BJ (cell line): ENCODE data around the gene AIFM2. TPM values are rescaled to one million over a fixed set of nuclear protein-coding genes. Genes with fewer than 3 reads are reported as not detected.

Source experiments
- CTCF ChIA-PET: fragments of 350-600 bp; formaldehyde crosslinking; extraction: SDS; loops from one replicate; lab custom pipeline; 2021; ENCODE audit warnings: antibody characterized with exemption, inconsistent platforms; lab: Yijun Ruan, JAX
- POLR2A ChIA-PET: fragments of 300-600 bp; sonication (Branson Sonifier 250); formaldehyde crosslinking; extraction: SDS; loops from one replicate; lab custom pipeline; 2021; ENCODE audit warnings: antibody characterized with exemption; lab: Charles Lee
- DNase-seq: peaks from one replicate; pipeline ENCODE4 v3.0.0-alpha.2; 2011; ENCODE audit warnings: low read depth
- H3K27me3 ChIP-seq: 2 replicates; pipeline ENCODE4 v1.6.0; 2011; ENCODE audit warnings: low read length; ENCODE audit not compliant: control insufficient read depth, insufficient read depth
- H3K36me3 ChIP-seq: 2 replicates; pipeline ENCODE4 v1.5.1; 2011; ENCODE audit warnings: low read length; ENCODE audit not compliant: control insufficient read depth, insufficient read depth
- H3K4me3 ChIP-seq: 2 replicates; pipeline ENCODE4 v1.5.1; 2011; ENCODE audit warnings: low read depth, mild to moderate bottlenecking, control low read depth, low read length
- polyA plus RNA-seq: library from polyadenylated mRNA; depleted of rRNA; stranded (reverse); fragments of >200 nt; gene quantifications from 2 replicates; pipeline ENCODE4 v1.2.3, GENCODE V29; 2011
- TF ChIP-seq, protein P1 (sequence below): IDR thresholded peaks from 2 replicates; pipeline ENCODE4 v1.5.1; 2011; ENCODE audit warnings: low read depth, mild to moderate bottlenecking, control low read depth, inconsistent platforms, low read length, moderate library complexity; ENCODE audit not compliant: insufficient read depth

The AIFM2 gene
- polyA plus RNA-seq, 1 experiment = 18.4 TPM

GRCh38 chr10:70122742-70123141 is 9.9 kb downstream of the AIFM2 start:
- peaks cover 28% of the 10 kb centered on the region for H3K36me3 ChIP-seq
- CTCF ChIA-PET = interaction anchor here (0.6 to 1.5 kb wide), 3 partner anchors 22 to 151 kb away, joined by 3 read pairs; no protein-coding TSS in a partner anchor
- POLR2A ChIA-PET = no interaction called here

DNA sequence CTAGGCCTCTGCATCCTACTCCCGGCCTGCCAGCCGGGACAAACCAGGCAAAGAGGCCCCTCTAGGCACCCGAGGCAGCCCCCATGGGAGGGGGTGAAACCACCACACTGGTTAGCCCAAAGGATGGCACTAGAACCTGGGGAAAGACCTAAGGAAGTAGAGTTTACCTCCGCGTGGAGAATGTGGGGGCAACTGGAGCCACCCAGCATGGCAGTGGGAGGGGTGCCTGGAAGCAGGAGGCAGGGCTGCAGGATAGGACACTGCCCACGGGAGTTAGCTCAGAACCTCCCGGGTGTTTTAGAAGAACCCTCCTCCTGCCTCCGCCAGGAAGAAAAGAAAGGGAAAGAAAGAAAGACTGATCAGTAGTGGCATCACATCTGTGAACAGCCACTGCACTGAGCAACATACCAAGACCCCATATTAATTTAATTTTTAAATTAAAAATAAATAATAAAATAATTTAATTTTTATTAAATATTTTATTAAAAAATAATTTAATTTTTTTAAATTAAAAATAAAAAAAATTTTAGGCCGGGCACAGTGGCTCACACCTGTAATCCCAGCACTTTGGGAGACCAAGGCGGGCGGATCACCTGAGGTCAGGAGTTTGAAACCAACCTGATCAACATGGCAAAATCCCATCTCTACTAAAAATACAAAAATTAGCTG is 11.2 kb downstream of the AIFM2 start:
- CTCF ChIA-PET = interaction anchor here (1.5 to 9.3 kb wide), 2 partner anchors 21 to 23 kb away, joined by 3 to 172 read pairs; no protein-coding TSS in a partner anchor
- TF ChIP-seq, protein P1, sequence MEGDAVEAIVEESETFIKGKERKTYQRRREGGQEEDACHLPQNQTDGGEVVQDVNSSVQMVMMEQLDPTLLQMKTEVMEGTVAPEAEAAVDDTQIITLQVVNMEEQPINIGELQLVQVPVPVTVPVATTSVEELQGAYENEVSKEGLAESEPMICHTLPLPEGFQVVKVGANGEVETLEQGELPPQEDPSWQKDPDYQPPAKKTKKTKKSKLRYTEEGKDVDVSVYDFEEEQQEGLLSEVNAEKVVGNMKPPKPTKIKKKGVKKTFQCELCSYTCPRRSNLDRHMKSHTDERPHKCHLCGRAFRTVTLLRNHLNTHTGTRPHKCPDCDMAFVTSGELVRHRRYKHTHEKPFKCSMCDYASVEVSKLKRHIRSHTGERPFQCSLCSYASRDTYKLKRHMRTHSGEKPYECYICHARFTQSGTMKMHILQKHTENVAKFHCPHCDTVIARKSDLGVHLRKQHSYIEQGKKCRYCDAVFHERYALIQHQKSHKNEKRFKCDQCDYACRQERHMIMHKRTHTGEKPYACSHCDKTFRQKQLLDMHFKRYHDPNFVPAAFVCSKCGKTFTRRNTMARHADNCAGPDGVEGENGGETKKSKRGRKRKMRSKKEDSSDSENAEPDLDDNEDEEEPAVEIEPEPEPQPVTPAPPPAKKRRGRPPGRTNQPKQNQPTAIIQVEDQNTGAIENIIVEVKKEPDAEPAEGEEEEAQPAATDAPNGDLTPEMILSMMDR = no peak
- POLR2A ChIA-PET = no interaction called here
- Histone ChIP-seq H3K36me3 (peaks cover 33% of the 10 kb centered on the region), H3K27me3 (no peaks in the 10 kb centered on the region), H3K4me3 (no peak overlapping the region)
- DNase-seq = no peak

More at GRCh38 chr10:70122742-70123141, 9.9 kb downstream of the AIFM2 start:
- TF ChIP-seq, protein P1 = no peak
- no peak for DNase-seq
- no peak overlapping the region for H3K4me3 ChIP-seq
- no peaks in the 10 kb centered on the region for H3K27me3 ChIP-seq

GRCh38 chr10:70120417-70120816 is 12.2 kb downstream of the AIFM2 start:
- Histone ChIP-seq H3K27me3 (no peaks in the 10 kb centered on the region), H3K4me3 (no peak overlapping the region), H3K36me3 (peaks cover 35% of the 10 kb centered on the region)
- ChIA-PET CTCF (interaction anchor here (9.3 kb wide), 1 partner anchor 20 kb away, joined by 172 read pairs; no protein-coding TSS in a partner anchor), POLR2A (no interaction called here)
- no peak for DNase-seq
- TF ChIP-seq, protein P1 = no peak

DNA sequence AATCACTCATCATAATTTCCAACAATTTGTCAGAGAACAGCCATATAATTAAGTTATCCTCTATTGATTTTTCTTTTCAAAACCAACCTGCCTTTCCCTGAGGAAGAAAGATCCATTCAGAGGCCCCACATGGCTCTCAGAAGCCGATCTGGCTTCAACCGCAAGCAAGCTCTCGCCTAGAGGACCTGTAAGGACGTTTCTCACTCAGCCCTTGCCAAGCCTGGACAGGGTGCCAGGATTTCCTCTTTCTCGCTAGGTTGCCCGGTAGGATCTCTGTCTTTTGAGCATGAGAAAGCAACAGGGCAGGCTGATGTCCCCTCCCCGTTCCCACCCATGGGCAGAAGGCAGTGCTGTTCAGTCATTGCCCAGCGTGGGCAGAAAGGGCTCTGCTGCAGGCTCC is 13.0 kb downstream of the AIFM2 start:
- peaks cover 40% of the 10 kb centered on the region for H3K36me3 ChIP-seq
- POLR2A ChIA-PET = no interaction called here
- CTCF ChIA-PET = interaction anchor here (5.9 to 9.3 kb wide), 2 partner anchors 19 to 26 kb away, joined by 46 to 172 read pairs; partner anchors contain the start of gene TYSND1
- DNase-seq = no peak
- TF ChIP-seq, protein P1 = no peak
- H3K27me3 ChIP-seq = no peaks in the 10 kb centered on the region
- H3K4me3 ChIP-seq = no peak overlapping the region

DNA sequence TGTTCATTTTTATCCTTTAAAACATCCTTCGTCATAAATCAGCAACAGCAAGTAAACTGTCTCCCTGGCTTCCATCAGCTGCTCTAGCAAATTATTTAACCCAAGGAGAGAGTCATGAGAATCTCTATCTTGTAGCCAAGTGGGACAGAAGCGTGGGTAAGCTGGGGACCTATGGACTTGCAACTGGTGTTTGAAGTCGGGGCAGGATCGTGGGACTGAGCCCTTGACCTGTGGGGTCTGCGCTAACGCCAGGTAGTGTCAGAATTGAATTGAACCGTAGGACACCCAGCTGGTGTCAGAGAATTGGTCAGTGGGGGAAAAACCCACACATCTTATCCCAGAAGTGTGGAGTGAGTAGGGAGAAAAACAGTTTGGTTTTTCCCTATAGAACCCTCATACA is 13.4 kb downstream of the AIFM2 start:
- Histone ChIP-seq H3K36me3 (peaks cover 42% of the 10 kb centered on the region), H3K27me3 (no peaks in the 10 kb centered on the region), H3K4me3 (no peak overlapping the region)
- no peak for DNase-seq
- POLR2A ChIA-PET = no interaction called here
- CTCF ChIA-PET = interaction anchor here (1.0 to 9.3 kb wide), 4 partner anchors 9 to 29 kb away, joined by 3 to 172 read pairs (median 66); partner anchors contain the start of gene TYSND1
- TF ChIP-seq, protein P1 = no peak
